Stomach (tissue), 4 donors: ENCODE data around the gene COL4A4.

Experiments used
- CTCF ChIP-seq, 7 experiments: fragments of 450-650 bp in 4 of 7; fragments of 200-600 bp in 3 of 7; sonication (generic) in 3 of 7; IDR thresholded peaks; one replicate each; pipeline ENCODE4 v1.5.1; 2016 to 2019; ENCODE audit warnings: antibody characterized with exemption in 7 of 7, control low read depth in 2 of 7, mild to moderate bottlenecking in 1 of 7
- EP300 ChIP-seq: sonication (generic); formaldehyde crosslinking; IDR thresholded peaks from one replicate; pipeline ENCODE4 v1.6.1; 2017; ENCODE audit warnings: antibody characterized with exemption
- POLR2A ChIP-seq, 4 donors: fragments of 450-650 bp; IDR thresholded peaks; one replicate each; pipeline ENCODE4 v1.6.1; 2016; ENCODE audit warnings: antibody characterized with exemption in 4 of 4, control low read depth in 2 of 4, mild to moderate bottlenecking in 1 of 4, moderate library complexity in 1 of 4
- POLR2AphosphoS5 ChIP-seq, 3 donors: sonication (generic); formaldehyde crosslinking; IDR thresholded peaks; one replicate each; pipeline ENCODE4 v1.6.1; 2016; ENCODE audit warnings: antibody characterized with exemption in 3 of 3

GRCh38 chr2:227147023-227147422 is 17.0 kb downstream of the COL4A4 start:
- no peak for TF ChIP-seq CTCF (IDR thresholded peaks at IDR 0.05)
- TF ChIP-seq POLR2A (IDR thresholded peaks at IDR 0.05), result no peak
- TF ChIP-seq POLR2AphosphoS5 (IDR thresholded peaks at IDR 0.05), result no peak
- TF ChIP-seq EP300, result no peak
